Measurements from ENCODE around the gene RAD18.

The RAD18 gene

DNA sequence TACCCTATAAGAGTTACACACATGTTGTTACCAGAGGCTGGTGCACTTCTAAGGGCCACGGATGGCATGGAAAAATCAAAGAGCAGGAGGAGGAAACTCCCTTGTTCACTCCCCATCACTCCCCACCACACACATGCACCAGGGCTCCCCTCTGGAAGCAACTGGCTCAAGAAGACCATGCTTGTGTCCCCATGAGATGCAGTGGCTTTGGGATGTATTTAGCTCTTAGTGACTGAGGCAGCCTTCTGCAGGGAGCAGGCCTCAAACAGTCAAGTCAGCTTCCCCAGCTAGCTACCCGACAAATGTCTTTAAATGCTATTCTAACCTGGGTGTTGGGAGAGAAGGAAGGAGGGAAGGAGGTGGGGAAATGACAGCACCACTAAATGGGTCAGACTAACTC is 32.9 kb upstream of the RAD18 start:
- Histone ChIP-seq H3K9me3 (ENCODE audit: control insufficient read depth in 5 of 5, low read length in 5 of 5) (no peaks in the 10 kb centered on the region), H3K9ac (ENCODE audit: low read length in 5 of 5) (no peak overlapping the region), H3K27me3 (ENCODE audit: control insufficient read depth in 5 of 5, insufficient read depth in 4 of 5, low read length in 5 of 5) (no peaks in the 10 kb centered on the region), H3K27ac (ENCODE audit: low read depth, low read length) (no peak overlapping the region), H3K4me1 (ENCODE audit: control insufficient read depth in 5 of 5, insufficient read depth in 5 of 5, low read length in 5 of 5) (peaks cover 0 to 13% (median 12%) of the 10 kb centered on the region in 5 donors), H3K4me3 (ENCODE audit: low read depth in 1 of 5, low read length in 5 of 5) (no peak overlapping the region), H3K36me3 (ENCODE audit: control insufficient read depth in 5 of 5, insufficient read depth in 5 of 5, low read length in 5 of 5) (peaks cover 0 to 5% (median 0%) of the 10 kb centered on the region in 5 donors)

GRCh38 chr3:8994226-8994625 is 31.0 kb upstream of the RAD18 start:
- peaks cover 0 to 13% (median 12%) of the 10 kb centered on the region in 5 donors for H3K4me1 ChIP-seq (ENCODE audit: control insufficient read depth in 5 of 5, insufficient read depth in 5 of 5, low read length in 5 of 5)
- H3K36me3 ChIP-seq (ENCODE audit: control insufficient read depth in 5 of 5, insufficient read depth in 5 of 5, low read length in 5 of 5): peaks cover 0 to 8% (median 0%) of the 10 kb centered on the region in 5 donors
- H3K9me3 ChIP-seq (ENCODE audit: control insufficient read depth in 5 of 5, low read length in 5 of 5): no peaks in the 10 kb centered on the region
- H3K27me3 ChIP-seq (ENCODE audit: control insufficient read depth in 5 of 5, insufficient read depth in 4 of 5, low read length in 5 of 5): no peaks in the 10 kb centered on the region
- no peak overlapping the region for H3K9ac ChIP-seq (ENCODE audit: low read length in 5 of 5)
- H3K27ac ChIP-seq (ENCODE audit: low read depth, low read length): no peak overlapping the region
- no peak overlapping the region for H3K4me3 ChIP-seq (ENCODE audit: low read depth in 1 of 5, low read length in 5 of 5)

GRCh38 chr3:8993331-8993730 is 30.1 kb upstream of the RAD18 start:
- Histone ChIP-seq H3K27me3 (ENCODE audit: control insufficient read depth in 5 of 5, insufficient read depth in 4 of 5, low read length in 5 of 5) (no peaks in the 10 kb centered on the region), H3K9me3 (ENCODE audit: control insufficient read depth in 5 of 5, low read length in 5 of 5) (no peaks in the 10 kb centered on the region), H3K27ac (ENCODE audit: low read depth, low read length) (no peak overlapping the region), H3K36me3 (ENCODE audit: control insufficient read depth in 5 of 5, insufficient read depth in 5 of 5, low read length in 5 of 5) (peaks cover 0 to 8% (median 0%) of the 10 kb centered on the region in 5 donors), H3K4me1 (ENCODE audit: control insufficient read depth in 5 of 5, insufficient read depth in 5 of 5, low read length in 5 of 5) (peaks cover 0 to 18% (median 15%) of the 10 kb centered on the region in 5 donors), H3K4me3 (ENCODE audit: low read depth in 1 of 5, low read length in 5 of 5) (no peak overlapping the region), H3K9ac (ENCODE audit: low read length in 5 of 5) (no peak overlapping the region)

DNA sequence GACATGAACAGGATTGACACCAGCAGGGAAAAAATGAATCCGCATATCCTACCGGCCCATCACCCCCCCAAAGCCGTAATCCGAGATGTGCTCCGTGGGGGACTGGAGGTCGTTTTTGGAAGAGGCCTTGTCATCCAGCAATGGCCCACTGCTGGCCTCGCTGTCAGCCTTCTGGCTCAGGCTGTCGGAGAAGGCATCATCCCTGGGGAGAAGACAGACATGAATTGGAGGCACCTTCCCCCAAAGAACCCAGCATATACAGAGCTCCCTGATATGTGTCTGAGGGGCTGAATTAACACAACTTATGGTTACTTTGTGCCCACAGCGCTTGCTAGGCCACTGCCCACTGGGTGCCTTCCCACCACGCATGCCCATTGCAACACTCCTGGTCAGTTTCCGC is 29.6 kb upstream of the RAD18 start:
- peaks cover 0 to 23% (median 19%) of the 10 kb centered on the region in 5 donors for H3K4me1 ChIP-seq (ENCODE audit: control insufficient read depth in 5 of 5, insufficient read depth in 5 of 5, low read length in 5 of 5)
- H3K27me3 ChIP-seq (ENCODE audit: control insufficient read depth in 5 of 5, insufficient read depth in 4 of 5, low read length in 5 of 5): no peaks in the 10 kb centered on the region
- H3K9ac ChIP-seq (ENCODE audit: low read length in 5 of 5): no peak overlapping the region
- no peaks in the 10 kb centered on the region for H3K9me3 ChIP-seq (ENCODE audit: control insufficient read depth in 5 of 5, low read length in 5 of 5)
- no peak overlapping the region for H3K4me3 ChIP-seq (ENCODE audit: low read depth in 1 of 5, low read length in 5 of 5)
- peaks cover 0 to 8% (median 0%) of the 10 kb centered on the region in 5 donors for H3K36me3 ChIP-seq (ENCODE audit: control insufficient read depth in 5 of 5, insufficient read depth in 5 of 5, low read length in 5 of 5)
- no peak overlapping the region for H3K27ac ChIP-seq (ENCODE audit: low read depth, low read length)

- Histone ChIP-seq H3K4me3 (ENCODE audit: low read depth in 1 of 5, low read length in 5 of 5) (no peak overlapping the region), H3K27ac (ENCODE audit: low read depth, low read length) (no peak overlapping the region), H3K4me1 (ENCODE audit: control insufficient read depth in 5 of 5, insufficient read depth in 5 of 5, low read length in 5 of 5) (peaks cover 0 to 25% (median 23%) of the 10 kb centered on the region in 5 donors), H3K36me3 (ENCODE audit: control insufficient read depth in 5 of 5, insufficient read depth in 5 of 5, low read length in 5 of 5) (peaks cover 0 to 8% (median 0%) of the 10 kb centered on the region in 5 donors), H3K9ac (ENCODE audit: low read length in 5 of 5) (no peak overlapping the region), H3K27me3 (ENCODE audit: control insufficient read depth in 5 of 5, insufficient read depth in 4 of 5, low read length in 5 of 5) (no peaks in the 10 kb centered on the region), H3K9me3 (ENCODE audit: control insufficient read depth in 5 of 5, low read length in 5 of 5) (no peaks in the 10 kb centered on the region)
These were observed 28.9 kb upstream of the RAD18 start for GRCh38 chr3:8992199-8992598.

- Histone ChIP-seq H3K9me3 (ENCODE audit: control insufficient read depth in 5 of 5, low read length in 5 of 5) (no peaks in the 10 kb centered on the region), H3K27me3 (ENCODE audit: control insufficient read depth in 5 of 5, insufficient read depth in 4 of 5, low read length in 5 of 5) (no peaks in the 10 kb centered on the region), H3K4me1 (ENCODE audit: control insufficient read depth in 5 of 5, insufficient read depth in 5 of 5, low read length in 5 of 5) (peaks cover 0 to 14% (median 12%) of the 10 kb centered on the region in 5 donors), H3K9ac (ENCODE audit: low read length in 5 of 5) (no peak overlapping the region), H3K27ac (ENCODE audit: low read depth, low read length) (no peak overlapping the region), H3K36me3 (ENCODE audit: control insufficient read depth in 5 of 5, insufficient read depth in 5 of 5, low read length in 5 of 5) (peaks cover 0 to 8% (median 0%) of the 10 kb centered on the region in 5 donors), H3K4me3 (ENCODE audit: low read depth in 1 of 5, low read length in 5 of 5) (no peak overlapping the region)
These were observed 27.3 kb upstream of the RAD18 start for GRCh38 chr3:8990266-8991215.

- Histone ChIP-seq H3K36me3 (ENCODE audit: control insufficient read depth in 5 of 5, insufficient read depth in 5 of 5, low read length in 5 of 5) (peaks cover 0 to 8% (median 0%) of the 10 kb centered on the region in 5 donors), H3K4me3 (ENCODE audit: low read depth in 1 of 5, low read length in 5 of 5) (no peak overlapping the region), H3K9ac (ENCODE audit: low read length in 5 of 5) (no peak overlapping the region), H3K9me3 (ENCODE audit: control insufficient read depth in 5 of 5, low read length in 5 of 5) (no peaks in the 10 kb centered on the region), H3K27me3 (ENCODE audit: control insufficient read depth in 5 of 5, insufficient read depth in 4 of 5, low read length in 5 of 5) (no peaks in the 10 kb centered on the region), H3K27ac (ENCODE audit: low read depth, low read length) (no peak overlapping the region), H3K4me1 (ENCODE audit: control insufficient read depth in 5 of 5, insufficient read depth in 5 of 5, low read length in 5 of 5) (peaks cover 0 to 14% (median 12%) of the 10 kb centered on the region in 5 donors)
These were observed 25.7 kb upstream of the RAD18 start for GRCh38 chr3:8988791-8989558.

DNA sequence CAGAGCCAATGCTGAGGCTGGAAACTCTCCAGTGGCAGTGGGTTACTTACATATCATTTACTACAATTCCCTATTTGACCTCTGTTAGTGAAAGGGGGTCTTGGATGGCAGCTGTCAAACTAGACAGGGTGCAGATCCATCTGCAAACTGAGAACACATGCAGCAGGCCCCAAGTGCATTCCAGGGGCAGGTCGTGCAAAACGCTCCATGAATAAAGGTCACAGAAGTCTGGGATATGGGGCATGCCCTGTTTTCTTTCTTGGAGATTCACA is 25.0 kb upstream of the RAD18 start:
- Histone ChIP-seq H3K9me3 (ENCODE audit: control insufficient read depth in 5 of 5, low read length in 5 of 5) (no peaks in the 10 kb centered on the region), H3K9ac (ENCODE audit: low read length in 5 of 5) (no peak overlapping the region), H3K4me3 (ENCODE audit: low read depth in 1 of 5, low read length in 5 of 5) (no peak overlapping the region), H3K4me1 (ENCODE audit: control insufficient read depth in 5 of 5, insufficient read depth in 5 of 5, low read length in 5 of 5) (peaks cover 3 to 14% (median 12%) of the 10 kb centered on the region in 5 donors), H3K36me3 (ENCODE audit: control insufficient read depth in 5 of 5, insufficient read depth in 5 of 5, low read length in 5 of 5) (peaks cover 0 to 8% (median 0%) of the 10 kb centered on the region in 5 donors), H3K27me3 (ENCODE audit: control insufficient read depth in 5 of 5, insufficient read depth in 4 of 5, low read length in 5 of 5) (no peaks in the 10 kb centered on the region), H3K27ac (ENCODE audit: low read depth, low read length) (no peak overlapping the region)

DNA sequence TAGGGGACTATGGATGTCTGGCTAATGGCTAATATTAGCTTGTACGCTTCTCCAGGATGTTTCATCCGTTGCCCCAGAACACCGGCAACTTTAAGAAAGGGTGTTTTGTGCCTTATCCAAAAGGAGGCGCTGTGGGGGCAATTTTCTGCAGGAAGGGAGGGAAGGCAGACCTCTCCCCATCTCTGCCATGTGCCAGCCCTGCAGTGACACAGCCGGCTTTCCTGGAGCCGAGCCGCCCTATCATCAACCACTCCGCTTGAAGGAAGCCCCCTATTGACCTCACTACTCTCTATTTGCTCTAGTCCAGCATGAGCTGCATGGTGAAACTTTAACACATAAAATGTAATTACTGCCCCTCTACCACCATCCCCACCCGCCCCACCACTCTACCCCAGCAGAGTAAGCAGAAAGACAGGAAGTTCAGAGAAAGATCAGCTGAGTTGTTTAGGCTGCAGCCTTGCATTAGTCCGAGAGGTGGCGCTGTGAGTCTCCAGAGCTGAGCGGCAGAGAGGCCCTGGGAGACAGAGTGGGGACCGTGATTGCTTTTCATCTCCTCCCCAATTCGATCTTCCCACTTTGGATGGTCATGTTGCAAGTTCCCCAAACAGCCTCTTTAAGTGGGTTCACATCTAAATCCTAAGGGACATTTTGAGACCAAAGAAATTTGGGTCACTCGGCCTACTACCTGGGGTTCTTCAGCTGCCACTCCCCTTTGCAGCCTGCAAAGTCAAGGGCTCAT is 24.5 kb upstream of the RAD18 start:
- H3K4me3 ChIP-seq (ENCODE audit: low read depth in 1 of 5, low read length in 5 of 5): peak overlapping the region in 1 of 5 donors; percentile 10
- H3K4me1 ChIP-seq (ENCODE audit: control insufficient read depth in 5 of 5, insufficient read depth in 5 of 5, low read length in 5 of 5): peaks cover 6 to 19% (median 16%) of the 10 kb centered on the region in 5 donors
- H3K9me3 ChIP-seq (ENCODE audit: control insufficient read depth in 5 of 5, low read length in 5 of 5): no peaks in the 10 kb centered on the region
- no peak overlapping the region for H3K9ac ChIP-seq (ENCODE audit: low read length in 5 of 5)
- no peaks in the 10 kb centered on the region for H3K27me3 ChIP-seq (ENCODE audit: control insufficient read depth in 5 of 5, insufficient read depth in 4 of 5, low read length in 5 of 5)
- no peak overlapping the region for H3K27ac ChIP-seq (ENCODE audit: low read depth, low read length)
- H3K36me3 ChIP-seq (ENCODE audit: control insufficient read depth in 5 of 5, insufficient read depth in 5 of 5, low read length in 5 of 5): peaks cover 0 to 8% (median 0%) of the 10 kb centered on the region in 5 donors

Measured in subcutaneous abdominal adipose tissue (tissue), 5 donors.